HFF-Myc (cell line): ENCODE results near the gene MST1R.
"Not testable (repeated sequence)": the region's sequence is repeated elsewhere in the genome, so short reads cannot be mapped to it uniquely, and the experiment has no call there.

Experiments
- DNase-seq: peaks from one replicate; pipeline ENCODE4 v3.0.0-alpha.2; 2011; ENCODE audit warnings: low read depth; ENCODE audit errors: extremely low read depth
- H3K4me3 ChIP-seq: replicated peaks from 2 replicates; pipeline ENCODE4 v1.5.1; 2011; ENCODE audit warnings: low read depth, mild to moderate bottlenecking, control low read depth, low read length
- CTCF ChIP-seq: IDR thresholded peaks from 2 replicates; pipeline ENCODE4 v1.5.1; 2012; ENCODE audit warnings: mild to moderate bottlenecking, low read depth, low read length, control low read depth; ENCODE audit errors: missing control alignments

MST1R gene

DNA sequence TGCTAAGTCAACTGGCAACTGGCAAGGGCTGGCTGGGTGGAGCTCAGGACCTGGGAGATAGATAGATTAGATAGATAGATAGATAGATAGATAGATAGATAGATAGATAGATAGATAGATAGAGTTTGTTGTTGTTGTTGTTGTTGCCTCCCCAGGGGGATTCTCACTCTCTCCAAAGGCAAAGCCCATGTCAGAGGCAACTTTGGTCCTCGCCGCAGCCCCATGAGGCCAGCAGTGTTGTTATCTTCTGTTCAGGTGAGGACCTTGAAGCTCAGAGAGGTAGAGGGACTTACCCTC lies 7.4 kb upstream of the MST1R start:
- no peak for DNase-seq
- no peak for TF ChIP-seq CTCF
- H3K4me3 ChIP-seq: no peak overlapping the region

GRCh38 chr3:49910409-49911123 lies 6.9 kb upstream of the MST1R start:
- no peak for DNase-seq
- no peak for TF ChIP-seq CTCF
- H3K4me3 ChIP-seq: no peak overlapping the region

DNA sequence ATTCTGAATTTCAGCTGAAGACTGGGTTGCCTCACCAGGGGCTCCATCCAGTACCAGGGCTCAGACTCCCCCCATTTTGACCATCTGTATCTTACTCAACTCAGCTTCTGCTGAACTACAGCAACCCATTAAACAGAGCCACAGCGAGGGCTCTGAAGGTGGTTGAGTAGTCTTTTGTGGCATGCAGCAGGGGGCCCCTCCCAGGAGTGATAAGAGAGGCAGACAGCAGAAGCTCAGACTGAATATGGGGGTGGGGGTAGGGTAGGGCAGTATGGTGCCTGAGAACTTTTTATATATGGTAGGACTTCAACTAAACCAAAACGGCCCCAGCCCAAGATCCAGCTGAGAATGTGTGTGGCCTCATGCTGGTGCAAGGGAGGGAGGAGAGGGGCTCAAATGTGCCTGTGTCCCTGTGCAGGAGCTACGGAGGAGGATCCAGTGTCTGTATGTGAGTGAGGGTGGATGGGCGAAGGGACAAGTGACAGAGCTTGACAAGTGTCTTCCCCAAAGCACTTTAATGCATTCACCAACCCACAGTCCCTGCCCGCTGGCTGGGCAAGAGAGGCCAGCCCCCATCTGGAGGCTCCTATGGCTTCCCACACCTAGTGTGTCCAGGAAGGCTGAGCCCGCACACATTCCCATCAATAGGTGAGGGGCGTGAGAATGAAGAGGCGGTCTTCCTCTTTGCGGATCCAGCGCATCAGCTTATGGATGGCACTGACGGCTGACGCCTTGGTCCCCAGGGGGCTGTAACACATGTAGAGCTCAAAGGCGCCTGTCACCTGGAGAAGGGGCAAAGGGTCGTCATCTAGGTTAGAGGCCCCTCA lies 4.9 kb upstream of the MST1R start:
- TF ChIP-seq CTCF: no peak
- H3K4me3 ChIP-seq: no peak overlapping the region
- DNase-seq: no peak

DNA sequence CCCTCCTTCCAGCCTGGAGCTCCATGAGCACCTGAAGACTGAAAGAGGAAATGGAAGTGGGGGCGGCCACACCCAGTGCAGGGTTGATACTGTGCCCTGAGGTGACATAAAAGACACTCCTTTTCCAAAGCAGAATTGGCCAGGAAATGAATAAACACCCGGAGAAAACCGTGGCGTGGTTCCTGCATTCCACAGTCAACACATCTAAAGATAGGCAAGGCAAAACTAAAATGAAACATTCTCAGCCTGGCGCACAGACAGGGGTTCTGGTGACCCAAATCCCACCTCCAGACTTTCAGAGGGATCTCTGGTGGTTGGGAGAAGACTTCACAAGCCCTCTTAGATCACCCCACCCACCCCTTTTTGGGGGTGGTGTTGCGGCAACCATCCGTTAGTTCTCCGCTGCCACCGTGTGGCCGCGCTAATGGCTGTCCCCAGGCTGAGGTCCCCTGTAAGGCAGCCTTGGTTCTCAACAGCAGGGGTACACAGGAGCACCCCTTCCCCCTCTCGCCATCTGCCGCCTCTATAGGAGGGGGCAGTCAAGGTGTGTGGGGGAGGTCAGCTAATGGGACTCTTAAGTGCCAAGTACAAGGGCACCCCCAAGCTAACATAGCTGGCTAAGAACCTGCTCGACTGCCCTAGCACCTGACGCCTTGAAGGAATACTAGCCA lies 2.5 kb upstream of the MST1R start:
- TF ChIP-seq CTCF: peak; percentile 80
- DNase-seq: no peak
- H3K4me3 ChIP-seq: no peak overlapping the region

DNA sequence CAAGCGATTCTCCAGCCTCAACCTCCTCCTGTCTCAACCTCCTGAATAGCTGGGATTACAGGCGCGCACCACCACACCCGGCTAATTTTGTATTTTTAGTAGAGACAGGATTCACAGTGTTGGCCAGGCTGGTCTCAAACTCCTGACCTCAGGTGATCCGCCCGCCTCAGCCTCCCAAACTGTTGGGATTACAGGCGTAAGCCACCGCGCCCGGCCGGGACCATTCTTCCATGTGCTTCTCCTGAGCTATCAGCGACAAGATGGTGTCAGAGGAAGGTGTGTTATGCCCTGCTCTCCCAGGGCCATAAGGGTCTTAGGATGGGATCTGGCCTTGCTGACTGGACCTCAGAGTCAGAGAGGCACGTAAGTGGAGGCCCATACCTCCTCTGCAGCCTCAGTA lies 775 bp upstream of the MST1R start:
- H3K4me3 ChIP-seq, DNase-seq: not testable (repeated sequence)

DNA sequence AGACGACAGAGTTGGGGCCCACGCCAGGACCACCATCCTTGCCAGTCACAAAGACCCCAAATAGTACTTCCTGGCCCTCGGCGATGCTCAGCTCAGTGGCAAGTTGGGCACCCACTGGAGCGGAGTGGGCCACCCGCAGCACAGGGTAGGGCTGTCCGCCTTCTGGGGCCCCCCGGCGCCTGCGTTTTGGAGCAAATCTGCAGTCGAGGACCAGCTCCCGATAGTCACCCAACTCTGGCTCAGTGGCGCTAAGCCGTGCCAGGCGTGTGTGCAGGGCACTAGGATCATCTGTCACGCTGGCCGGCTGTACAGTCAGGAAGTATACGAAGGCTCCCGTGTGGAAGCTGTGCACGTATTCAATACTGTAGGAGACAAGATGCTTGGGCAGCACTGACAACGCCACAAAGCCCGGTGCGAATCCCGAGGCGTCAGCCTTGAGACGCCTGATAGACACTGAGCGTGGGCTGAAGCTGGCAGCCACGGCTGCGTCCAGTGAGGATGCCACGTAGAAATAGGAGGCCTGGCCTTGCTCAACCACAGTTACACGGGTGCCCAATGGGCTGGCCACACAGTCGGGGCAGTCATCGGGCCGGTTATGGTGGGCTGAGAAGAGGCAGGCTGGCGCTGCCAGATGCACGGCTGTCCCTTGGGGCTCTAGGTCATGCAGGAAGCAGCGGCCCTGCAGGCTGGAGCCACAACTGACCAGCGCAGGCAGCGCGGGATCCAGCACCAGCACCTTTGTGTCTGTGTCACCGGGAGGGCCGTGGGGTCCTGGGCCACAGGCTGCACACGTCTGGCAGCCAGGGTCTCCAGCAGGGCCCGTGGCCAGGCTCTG lies 945 bp downstream of the MST1R start:
- DNase-seq: no peak
- TF ChIP-seq CTCF: no peak
- no peak overlapping the region for H3K4me3 ChIP-seq
